ENCODE measurements around the gene OAS3. TPM values are rescaled to one million over a fixed set of nuclear protein-coding genes. Genes with fewer than 3 reads are reported as not detected.

Gene OAS3
- total RNA-seq, 2 donors from 2014 or later, result 0.64 to 0.84 TPM

DNA sequence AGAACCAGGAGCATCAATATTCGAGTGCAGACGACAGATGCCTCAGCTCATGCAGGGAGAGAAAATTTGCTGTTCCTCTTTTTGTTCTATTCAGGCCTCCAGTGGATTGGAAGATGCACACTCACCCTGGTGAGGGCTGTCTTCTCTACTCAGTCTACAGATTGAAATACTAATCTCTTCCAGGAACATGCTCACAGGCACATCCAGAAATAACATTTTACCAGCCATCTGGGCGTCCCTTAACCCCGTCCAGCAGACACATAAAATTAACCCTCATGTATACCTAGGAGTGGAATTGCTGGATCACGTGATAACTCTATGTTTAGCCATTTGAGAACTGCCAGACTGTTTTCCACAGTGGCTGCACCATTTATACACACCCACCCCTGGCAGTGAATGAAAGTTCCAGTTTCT lies 35.6 kb downstream of the OAS3 start:
- Histone ChIP-seq H3K4me1 (ENCODE audit: control insufficient read depth, insufficient read depth, low read length) (no peaks in the 10 kb centered on the region), H3K9me3 (ENCODE audit: control insufficient read depth, low read length) (no peaks in the 10 kb centered on the region), H3K36me3 (ENCODE audit: control insufficient read depth, insufficient read depth, low read length) (no peaks in the 10 kb centered on the region), H3K4me3 (ENCODE audit: low read length) (no peak overlapping the region), H3K27me3 (ENCODE audit: control insufficient read depth, insufficient read depth, low read length, poor library complexity, severe bottlenecking) (no peaks in the 10 kb centered on the region), H3K27ac (ENCODE audit: low read depth, low read length) (no peak overlapping the region), H3K9ac (ENCODE audit: extremely low read depth, low read length, poor library complexity, severe bottlenecking) (no peak overlapping the region)
- no peak overlapping the region for H3K4me3 Mint-ChIP-seq
- H3K9me3 Mint-ChIP-seq, result no peaks in the 10 kb centered on the region
- H3K27me3 Mint-ChIP-seq (ENCODE audit: insufficient read depth), result peaks cover 3% of the 10 kb centered on the region
- H3K36me3 Mint-ChIP-seq (ENCODE audit: low read depth), result no peaks in the 10 kb centered on the region
- DNase-seq, result no peak
- H3K27ac Mint-ChIP-seq, result no peak overlapping the region
- TF ChIP-seq, protein P1, sequence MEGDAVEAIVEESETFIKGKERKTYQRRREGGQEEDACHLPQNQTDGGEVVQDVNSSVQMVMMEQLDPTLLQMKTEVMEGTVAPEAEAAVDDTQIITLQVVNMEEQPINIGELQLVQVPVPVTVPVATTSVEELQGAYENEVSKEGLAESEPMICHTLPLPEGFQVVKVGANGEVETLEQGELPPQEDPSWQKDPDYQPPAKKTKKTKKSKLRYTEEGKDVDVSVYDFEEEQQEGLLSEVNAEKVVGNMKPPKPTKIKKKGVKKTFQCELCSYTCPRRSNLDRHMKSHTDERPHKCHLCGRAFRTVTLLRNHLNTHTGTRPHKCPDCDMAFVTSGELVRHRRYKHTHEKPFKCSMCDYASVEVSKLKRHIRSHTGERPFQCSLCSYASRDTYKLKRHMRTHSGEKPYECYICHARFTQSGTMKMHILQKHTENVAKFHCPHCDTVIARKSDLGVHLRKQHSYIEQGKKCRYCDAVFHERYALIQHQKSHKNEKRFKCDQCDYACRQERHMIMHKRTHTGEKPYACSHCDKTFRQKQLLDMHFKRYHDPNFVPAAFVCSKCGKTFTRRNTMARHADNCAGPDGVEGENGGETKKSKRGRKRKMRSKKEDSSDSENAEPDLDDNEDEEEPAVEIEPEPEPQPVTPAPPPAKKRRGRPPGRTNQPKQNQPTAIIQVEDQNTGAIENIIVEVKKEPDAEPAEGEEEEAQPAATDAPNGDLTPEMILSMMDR (conservative IDR thresholded peaks at IDR 0.05), result no peak
- WGBS, 2 experiments (ENCODE audit: insufficient coverage in 1 of 2, insufficient read length in 1 of 2), result 70 to 80% methylated on average over 5 of the region's 5 CpGs
- no peaks in the 10 kb centered on the region for H3K4me1 Mint-ChIP-seq

DNA sequence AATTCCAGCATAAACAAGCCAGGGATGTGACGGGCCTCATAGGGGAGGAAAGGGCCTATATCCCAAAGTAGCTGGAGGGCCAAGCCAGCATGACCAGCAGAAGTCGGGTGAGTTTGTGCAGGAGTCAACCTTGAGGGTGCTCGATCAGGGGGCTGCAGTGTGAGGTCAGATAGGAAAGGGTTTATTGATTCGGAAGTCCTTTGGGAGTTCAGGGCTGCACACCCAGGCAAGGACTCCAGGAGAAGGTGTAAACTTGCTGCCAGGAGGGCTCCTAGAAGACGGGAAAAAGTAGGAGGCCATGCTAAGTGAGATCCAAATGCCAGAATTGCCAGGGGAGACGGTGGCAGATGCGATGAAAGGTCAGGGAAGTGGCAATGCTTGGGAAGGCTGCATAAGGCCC lies 36.6 kb downstream of the OAS3 start:
- no peak overlapping the region for H3K27ac ChIP-seq (ENCODE audit: low read depth, low read length)
- H3K4me3 ChIP-seq (ENCODE audit: low read length), result no peak overlapping the region
- TF ChIP-seq, protein P1 (conservative IDR thresholded peaks at IDR 0.05), result no peak
- no peaks in the 10 kb centered on the region for H3K27me3 ChIP-seq (ENCODE audit: control insufficient read depth, insufficient read depth, low read length, poor library complexity, severe bottlenecking)
- no peak overlapping the region for H3K4me3 Mint-ChIP-seq
- H3K36me3 ChIP-seq (ENCODE audit: control insufficient read depth, insufficient read depth, low read length), result no peaks in the 10 kb centered on the region
- H3K27ac Mint-ChIP-seq, result no peak overlapping the region
- H3K9me3 Mint-ChIP-seq, result no peaks in the 10 kb centered on the region
- no peaks in the 10 kb centered on the region for H3K36me3 Mint-ChIP-seq (ENCODE audit: low read depth)
- WGBS, 2 experiments (ENCODE audit: insufficient coverage in 1 of 2, insufficient read length in 1 of 2), result 93 to 98% methylated on average over 7 of the region's 7 CpGs
- DNase-seq, result no peak
- peaks cover 3% of the 10 kb centered on the region for H3K27me3 Mint-ChIP-seq (ENCODE audit: insufficient read depth)
- no peak overlapping the region for H3K9ac ChIP-seq (ENCODE audit: extremely low read depth, low read length, poor library complexity, severe bottlenecking)
- no peaks in the 10 kb centered on the region for H3K4me1 ChIP-seq (ENCODE audit: control insufficient read depth, insufficient read depth, low read length)
- no peaks in the 10 kb centered on the region for H3K9me3 ChIP-seq (ENCODE audit: control insufficient read depth, low read length)
- H3K4me1 Mint-ChIP-seq, result no peaks in the 10 kb centered on the region

DNA sequence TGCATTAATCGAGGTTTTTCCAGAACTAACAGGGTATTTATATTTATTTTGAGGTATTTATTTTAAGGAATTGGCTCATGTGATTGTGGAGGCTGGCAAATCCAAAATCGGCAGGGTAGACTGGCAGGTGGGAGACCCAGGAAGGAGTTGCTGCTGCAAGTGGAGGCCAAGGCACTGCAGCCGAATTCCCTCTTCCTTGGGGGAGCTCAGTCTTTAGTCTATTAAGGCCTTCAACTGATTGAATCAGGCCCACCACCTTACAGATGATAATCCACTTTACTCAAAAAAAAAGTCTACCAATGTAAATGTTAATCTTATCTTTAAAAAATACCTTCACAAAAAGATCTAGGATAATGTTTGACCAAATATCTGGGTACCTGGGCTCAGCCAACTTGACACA lies 38.9 kb downstream of the OAS3 start:
- H3K4me1 Mint-ChIP-seq, result no peaks in the 10 kb centered on the region
- H3K4me1 ChIP-seq (ENCODE audit: control insufficient read depth, insufficient read depth, low read length), result no peaks in the 10 kb centered on the region
- no peaks in the 10 kb centered on the region for H3K27me3 ChIP-seq (ENCODE audit: control insufficient read depth, insufficient read depth, low read length, poor library complexity, severe bottlenecking)
- H3K9ac ChIP-seq (ENCODE audit: extremely low read depth, low read length, poor library complexity, severe bottlenecking), result no peak overlapping the region
- no peaks in the 10 kb centered on the region for H3K9me3 ChIP-seq (ENCODE audit: control insufficient read depth, low read length)
- no peaks in the 10 kb centered on the region for H3K36me3 ChIP-seq (ENCODE audit: control insufficient read depth, insufficient read depth, low read length)
- H3K9me3 Mint-ChIP-seq, result peaks cover 4% of the 10 kb centered on the region
- 87 to 92% methylated on average over 2 to 3 of the region's 3 CpGs for WGBS, 2 experiments (ENCODE audit: insufficient coverage in 1 of 2, insufficient read length in 1 of 2)
- peaks cover 5% of the 10 kb centered on the region for H3K27me3 Mint-ChIP-seq (ENCODE audit: insufficient read depth)
- no peak overlapping the region for H3K4me3 ChIP-seq (ENCODE audit: low read length)
- no peaks in the 10 kb centered on the region for H3K36me3 Mint-ChIP-seq (ENCODE audit: low read depth)
- TF ChIP-seq, protein P1 (conservative IDR thresholded peaks at IDR 0.05), result no peak
- no peak overlapping the region for H3K27ac Mint-ChIP-seq
- H3K27ac ChIP-seq (ENCODE audit: low read depth, low read length), result no peak overlapping the region
- no peak for DNase-seq
- H3K4me3 Mint-ChIP-seq, result no peak overlapping the region

Data from endodermal cell (in vitro differentiated cells).